ENCODE measurements around the gene ABLIM2.

Gene ABLIM2

DNA sequence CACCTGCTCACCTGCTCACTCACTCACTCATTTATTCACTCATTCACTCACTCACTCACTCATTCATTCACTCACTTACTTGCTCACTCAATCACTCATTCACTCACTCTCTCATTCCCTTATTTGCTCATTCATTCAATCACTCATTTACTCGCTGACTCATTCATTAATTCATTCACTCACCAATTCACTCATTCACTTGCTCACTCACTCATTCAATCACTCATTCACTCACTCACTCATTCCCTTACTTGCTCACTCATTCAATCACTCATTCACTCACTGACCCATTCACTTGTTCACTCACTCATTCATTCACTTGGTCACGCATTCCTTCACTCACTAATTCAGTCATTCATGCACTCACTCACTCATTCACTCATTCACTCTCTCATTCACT, 130.2 kb downstream of the ABLIM2 start:
- DNase-seq (ENCODE audit: low read depth) = no peak

DNA sequence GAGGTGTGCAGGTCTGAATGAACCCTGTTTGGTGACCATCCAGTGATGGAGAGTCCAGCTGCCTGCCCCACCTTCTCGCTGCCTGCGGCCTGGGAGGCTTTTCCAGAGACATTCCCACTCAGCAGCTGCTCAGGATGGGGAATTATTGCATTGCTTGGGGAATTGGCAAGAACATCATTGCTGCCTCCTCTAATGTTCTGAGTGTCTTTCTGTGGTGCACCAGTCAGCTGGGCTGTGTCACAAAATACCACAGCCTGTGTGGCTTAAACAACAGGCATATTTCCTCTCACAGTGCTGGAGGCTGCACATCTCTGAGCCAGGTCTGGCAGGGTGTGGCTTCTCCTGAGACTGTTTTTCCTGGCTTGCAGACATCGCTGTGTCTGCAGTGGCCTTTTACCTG, 132.2 kb downstream of the ABLIM2 start:
- DNase-seq (ENCODE audit: low read depth) = no peak

DNA sequence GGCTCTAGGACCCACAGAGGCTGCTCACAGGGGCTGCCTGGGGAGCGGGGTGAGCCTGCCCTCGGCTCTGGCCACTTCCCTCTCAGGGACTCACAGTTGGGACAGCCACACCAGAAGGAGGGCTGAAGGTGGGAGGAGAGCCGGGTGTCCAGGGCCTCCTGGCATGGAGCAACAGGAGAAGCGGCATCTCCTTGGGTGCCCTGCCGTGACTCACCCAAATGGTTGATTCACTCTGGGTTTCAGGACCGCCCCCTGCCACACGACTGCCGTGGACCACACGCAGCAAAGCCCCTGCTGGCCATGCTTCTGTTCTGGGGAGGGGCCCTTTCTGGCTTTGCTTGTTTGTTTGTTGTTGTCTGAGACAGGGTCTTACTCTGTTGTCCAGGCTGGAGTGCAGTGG, 132.9 kb downstream of the ABLIM2 start:
- no peak for DNase-seq (ENCODE audit: low read depth)

DNA sequence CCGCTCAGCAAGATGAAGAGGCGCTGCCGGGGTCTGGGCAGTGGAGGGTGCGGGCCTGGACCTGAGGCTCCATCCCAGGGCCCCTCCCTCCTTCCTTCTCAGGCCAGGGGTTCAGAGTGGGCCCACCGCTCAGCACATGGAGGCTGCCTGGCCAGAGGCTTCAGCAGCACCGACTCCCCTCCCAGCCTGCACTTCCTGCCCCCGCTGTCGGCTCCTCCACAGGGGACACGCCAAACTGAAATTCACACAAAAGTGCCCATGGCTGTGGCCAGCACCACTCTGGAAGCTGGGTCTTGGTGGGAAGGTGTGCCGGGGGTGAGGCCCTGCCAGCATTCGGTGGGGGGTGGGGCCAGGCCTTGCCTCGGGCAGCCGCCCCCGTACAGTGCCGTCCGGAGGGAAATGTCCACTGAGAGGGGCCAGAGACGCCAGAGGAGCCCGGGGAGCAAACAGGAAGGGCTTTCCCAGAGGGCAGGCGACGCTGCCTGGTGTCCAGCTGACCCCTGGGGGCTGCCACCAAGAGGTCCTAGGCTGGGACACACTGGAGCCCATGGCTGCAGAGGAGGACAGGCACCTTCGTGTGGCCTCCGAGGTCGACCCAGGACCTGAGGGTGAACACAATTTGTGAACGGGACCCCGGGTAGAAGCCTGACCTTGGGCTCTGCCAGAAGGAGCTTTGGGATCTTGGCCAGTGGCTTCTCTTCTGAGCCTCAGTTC, 134.4 kb downstream of the ABLIM2 start:
- no peak for DNase-seq (ENCODE audit: low read depth)

DNA sequence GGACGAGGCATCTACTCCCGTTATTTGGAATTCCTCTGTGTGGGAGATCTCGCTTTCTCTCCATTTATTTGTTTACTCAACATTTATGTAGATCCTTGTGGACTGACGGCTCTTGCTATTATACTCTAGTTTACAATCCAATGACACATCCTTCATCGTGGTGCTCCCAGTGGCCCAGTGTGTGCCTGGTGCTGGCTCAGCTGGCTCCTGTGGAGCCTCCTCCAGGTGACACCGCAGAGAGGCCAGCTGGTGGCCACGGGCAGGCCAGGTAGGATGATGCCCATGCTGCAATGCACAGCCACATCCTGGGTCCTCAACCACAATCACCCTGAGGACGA, 134.9 kb downstream of the ABLIM2 start:
- DNase-seq (ENCODE audit: low read depth) = no peak

DNA sequence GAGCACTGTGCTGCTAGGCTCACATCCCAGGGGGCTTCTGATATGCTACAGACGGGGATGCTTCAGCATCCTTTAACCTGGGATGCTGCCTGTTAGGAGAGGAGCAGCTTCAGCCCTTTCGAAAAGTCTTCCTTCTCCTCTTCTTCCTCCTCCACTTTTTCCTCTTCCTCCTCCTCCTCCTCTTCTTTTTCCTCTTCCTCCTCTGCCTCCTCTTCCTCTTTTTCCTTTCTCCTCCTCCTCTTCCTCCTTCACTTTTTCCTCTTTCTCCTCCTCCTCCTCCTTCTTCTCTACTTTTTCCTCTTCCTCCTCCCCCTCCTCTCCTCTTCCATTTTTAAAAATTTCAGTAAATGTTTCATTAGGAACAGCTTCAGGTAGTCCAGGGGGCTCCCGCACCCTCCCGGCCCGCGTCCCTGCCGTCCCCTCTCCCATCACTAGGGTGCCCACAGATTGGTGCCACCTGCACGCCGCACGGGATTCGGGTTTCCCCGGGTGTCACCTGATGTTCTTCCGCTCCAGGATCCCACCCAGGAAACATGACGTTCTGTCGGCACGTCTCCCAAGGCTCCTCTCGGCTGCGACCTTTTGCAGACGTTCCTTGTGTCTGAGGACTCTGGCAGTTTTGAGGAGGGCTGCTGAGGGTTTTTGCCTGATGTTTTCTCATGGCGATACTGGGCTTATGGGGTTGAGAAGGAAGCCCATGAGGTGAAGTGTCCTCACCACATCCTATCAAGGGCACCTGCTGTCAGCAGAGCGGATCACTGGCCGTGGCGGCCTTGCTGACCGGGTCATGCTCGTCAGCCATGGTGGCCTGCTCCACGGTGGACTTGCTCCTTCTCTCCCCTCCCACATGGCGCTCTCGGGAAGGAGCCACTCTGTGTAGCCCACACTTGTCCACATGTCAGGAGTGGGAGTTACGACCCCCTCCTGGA, 135.6 kb downstream of the ABLIM2 start:
- no peak for DNase-seq (ENCODE audit: low read depth)

DNA sequence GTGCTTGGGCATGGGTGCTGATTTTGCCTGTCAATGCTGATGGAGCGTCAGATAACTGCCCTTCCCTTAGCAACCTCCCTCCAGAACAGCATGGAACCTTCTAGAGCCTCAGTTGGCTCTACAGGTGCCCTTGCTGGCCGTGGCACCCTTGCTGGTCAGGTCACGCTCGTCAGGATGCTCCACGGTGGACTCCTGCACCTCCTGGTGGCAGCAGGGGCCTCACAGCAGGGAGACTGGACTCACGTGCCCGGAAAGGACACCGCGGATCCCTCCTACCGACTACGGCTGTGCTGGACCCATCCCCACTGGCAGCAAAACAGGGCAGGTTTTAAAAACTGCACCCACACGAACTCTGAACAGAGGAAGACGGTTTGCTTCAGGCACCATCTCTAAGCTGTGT, 136.8 kb downstream of the ABLIM2 start:
- no peak for DNase-seq (ENCODE audit: low read depth)

DNA sequence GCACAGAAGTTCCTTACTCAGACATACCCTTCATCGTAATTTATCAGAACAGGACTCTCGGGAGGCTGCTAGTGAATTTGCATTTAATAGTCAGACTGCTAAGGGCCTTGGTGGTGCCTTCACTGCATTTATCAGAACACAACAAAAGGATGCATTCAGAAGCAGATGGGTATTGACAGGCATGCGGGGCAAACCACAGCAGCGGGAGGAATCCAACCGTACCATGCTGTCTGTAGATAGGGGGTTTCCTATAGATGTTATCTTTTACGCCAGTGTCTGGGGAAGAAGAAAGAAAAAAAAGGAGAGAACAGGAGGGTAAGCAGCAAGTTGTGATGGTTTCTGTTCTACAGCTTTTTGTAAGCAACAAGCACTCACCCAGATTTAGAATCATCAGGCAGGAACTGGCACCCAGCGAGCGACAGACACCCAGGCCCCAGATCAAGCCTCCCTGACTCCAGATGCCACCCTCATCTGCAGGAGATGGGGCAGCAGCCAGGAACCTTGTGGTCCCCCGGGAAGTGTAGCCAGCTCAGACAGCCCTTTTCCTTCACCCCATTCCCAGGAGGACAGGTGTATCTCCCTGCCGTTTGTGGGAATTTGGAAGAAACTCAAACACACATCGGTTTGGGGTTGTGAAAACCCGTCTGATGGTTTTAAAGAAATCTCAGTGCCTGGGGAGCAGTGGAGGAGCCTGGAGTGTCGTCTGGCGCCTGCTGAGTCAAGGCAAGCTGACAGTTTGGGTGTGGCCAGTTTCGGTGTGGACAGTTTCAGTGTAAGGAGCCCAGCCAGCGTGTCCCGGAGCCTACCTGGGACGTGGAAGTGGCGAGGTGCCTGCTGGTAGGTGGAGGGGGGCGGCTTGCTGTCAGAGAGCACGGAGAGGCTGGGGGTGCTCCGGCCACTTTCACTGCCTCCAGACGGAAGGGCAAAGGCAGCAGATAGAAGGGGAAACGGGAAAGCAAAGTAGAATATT, 138.9 kb downstream of the ABLIM2 start:
- DNase-seq (ENCODE audit: low read depth) = no peak

DNA sequence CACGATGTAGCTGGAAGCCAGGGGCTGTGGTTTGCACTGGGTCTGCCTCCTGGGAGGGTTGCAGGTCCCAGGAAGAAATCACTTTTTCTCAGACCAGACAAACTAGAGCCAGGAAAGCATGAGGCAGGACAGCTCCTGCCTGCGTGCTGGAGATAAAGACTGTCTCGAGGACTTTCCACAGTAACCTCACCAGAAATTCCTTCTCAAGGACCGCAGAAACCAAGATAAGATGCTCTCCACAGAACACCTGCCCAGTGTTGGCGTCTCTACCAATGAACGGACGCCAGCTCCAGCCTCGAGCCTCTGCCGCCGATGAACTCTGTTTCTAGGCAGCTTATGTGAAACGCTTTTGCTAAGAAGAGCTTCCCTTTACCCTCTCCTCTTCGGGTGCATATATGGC, 142.1 kb downstream of the ABLIM2 start:
- DNase-seq (ENCODE audit: low read depth) = no peak

DNA sequence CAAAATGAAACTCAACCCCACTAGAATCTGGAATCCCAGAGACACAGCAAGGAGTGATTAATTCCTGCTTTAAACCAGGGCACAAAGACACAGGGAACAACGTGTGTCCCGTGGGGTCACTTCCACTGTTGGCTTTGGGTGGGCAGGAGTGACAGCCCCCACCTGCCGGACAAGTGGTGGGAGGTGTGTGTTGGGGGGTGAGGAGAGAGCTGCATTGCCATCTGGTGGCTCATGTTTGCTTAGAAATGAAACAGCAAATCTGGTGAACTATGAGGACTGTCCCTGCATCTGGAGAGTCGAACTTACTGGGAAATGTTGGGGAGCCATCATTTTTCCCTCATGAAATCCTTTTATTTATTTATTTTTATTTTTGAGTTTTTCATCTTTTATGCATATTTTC, 143.1 kb downstream of the ABLIM2 start:
- no peak for DNase-seq (ENCODE audit: low read depth)

DNA sequence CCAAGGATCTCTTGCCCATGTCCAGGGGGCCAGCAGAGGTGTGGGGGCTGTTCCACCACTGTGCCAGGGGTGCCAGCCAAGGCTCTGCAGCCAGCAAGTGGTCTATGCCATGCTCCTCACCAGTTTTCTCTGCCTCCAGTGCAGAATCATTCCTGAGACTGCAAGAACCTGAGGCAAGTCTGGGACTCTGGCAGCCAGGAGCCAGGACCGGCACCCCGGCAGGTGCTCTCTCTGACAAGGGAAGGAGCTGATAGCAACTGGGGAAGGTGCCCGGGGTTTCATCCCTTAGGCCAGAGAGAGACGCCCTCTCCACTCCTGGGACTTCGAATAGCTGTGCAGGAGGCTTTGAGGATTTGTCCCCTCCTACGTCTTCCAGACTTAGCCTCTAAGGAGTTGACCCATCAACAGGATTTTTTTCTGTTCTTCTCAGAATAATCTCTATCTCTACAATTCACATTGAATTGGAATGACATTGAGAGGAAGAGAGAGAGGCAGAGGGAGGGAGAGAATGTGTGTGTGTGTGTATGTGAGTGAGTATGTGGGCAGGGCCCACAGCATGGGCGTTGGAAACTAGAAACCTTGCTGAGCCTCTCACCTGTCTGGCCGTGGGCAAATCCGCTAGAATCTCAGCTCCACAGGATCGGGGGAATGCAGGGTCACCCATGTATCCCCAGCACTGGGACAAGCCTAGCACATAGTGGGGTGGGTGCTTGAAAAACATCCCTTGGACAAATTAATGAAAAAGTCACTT, 144.5 kb downstream of the ABLIM2 start:
- no peak for DNase-seq (ENCODE audit: low read depth)

DNA sequence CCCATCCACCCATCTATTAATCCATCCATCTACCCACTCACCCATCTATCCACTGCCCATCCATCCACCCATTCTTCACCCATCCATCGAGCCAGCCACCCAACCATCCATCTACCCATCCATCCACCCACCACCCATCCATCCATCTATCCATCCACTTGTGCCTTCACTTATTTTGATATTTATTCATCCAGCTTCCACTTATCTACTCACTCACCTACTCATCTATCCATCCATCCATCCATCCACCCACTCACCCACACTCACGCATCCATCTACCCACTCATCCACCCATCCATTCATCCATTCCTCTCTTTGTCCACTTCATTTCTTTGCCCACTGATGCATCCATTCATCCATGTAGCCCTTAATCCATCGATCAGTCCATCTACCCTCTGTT, 146.1 kb downstream of the ABLIM2 start:
- no peak for DNase-seq (ENCODE audit: low read depth)

DNA sequence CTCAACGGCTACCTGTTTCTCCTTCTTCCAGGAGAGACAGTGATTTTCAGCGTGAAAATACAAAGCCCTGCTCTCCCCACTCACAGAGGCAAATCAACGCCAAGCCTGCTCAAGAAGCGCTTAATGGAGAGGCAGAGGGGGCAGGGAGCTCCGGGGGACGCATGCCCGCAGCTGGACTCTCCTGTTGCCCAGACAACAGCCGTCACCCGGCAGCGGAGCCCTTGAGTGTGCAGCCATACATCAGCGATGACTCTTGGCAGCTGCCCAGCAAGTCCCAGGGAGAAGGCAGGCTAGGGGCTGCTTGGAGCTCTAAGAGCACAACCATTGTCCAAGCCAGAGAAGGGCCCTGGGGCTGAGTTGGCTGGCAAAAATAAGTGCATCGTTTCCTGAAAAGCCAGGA, 148.0 kb downstream of the ABLIM2 start:
- no peak for DNase-seq (ENCODE audit: low read depth)

DNA sequence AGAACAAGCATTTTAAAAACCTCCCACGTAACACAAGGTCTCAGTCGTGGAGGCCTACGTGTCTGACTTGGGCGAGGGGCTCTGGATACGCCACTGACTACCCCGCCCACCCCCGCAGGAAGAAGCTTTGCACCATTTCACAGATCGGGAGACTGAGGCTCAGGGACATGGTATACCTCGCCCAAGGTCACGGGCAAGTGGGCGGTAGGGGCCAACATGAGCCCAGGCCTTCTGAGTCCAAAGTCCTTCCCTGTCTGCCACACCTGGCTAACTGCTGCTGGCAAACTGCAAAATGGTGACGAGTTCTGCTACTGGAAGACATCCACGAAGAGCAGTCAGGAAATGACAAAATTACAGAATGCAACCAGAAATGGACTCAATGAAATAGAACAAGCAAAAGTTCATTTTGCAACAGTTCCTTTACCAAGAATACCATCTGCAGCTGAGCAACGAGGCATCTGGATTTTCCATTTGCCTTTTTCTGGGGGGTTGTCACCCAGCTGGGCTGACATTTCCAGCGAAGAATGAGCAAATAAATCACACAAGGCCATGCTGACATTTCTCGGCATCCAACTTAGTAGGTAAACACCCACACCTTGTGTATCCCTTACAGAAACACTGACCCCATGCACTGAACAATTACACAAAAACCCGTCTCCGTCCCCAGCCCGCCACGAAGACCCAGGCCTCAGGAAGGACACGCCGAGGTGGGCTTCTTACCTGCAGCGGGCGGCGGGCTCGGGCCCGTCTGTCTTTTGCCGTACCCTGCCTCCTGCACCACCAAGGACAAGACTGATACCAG, 148.7 kb downstream of the ABLIM2 start:
- DNase-seq (ENCODE audit: low read depth) = no peak

DNA sequence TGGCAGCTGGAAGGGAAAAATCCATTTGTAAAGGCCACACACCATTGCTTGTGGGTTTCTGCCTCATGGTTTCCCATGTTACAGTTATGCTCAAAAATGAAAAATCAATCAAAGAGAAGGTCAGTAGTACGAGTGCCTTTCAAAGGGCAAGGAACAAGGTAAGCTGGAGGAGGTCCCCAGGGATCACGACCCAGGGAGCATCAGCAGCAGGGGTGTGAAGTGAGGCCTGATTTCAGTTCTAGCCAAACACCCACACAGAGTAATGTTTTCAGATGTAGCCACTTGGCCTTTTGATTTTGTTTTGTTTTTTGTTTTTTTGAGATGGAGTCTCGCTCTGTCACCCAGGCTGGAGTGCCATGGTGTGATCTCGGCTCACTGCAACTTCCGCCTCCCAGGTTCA, 149.5 kb downstream of the ABLIM2 start:
- no peak for DNase-seq (ENCODE audit: low read depth)

DNA sequence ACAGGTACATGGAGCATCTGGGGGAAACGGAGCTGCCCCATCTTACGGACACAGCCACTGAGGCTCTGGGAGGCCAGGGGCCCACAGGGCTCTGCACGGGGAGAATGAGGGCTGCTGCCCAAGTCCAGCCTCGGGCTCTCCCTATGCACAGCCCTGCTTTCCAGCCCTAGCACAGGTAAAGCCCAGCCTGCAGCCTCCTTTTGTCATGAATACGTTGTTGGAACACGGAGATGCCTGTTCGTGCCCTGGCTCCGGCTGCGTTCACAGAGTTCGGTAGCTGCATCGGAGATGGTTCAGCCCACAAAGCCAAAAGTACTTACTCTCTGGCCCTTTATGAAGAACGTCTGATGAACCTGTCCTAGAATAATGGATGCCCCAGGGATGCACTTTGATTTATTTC, 150.2 kb downstream of the ABLIM2 start:
- no peak for DNase-seq (ENCODE audit: low read depth)

DNA sequence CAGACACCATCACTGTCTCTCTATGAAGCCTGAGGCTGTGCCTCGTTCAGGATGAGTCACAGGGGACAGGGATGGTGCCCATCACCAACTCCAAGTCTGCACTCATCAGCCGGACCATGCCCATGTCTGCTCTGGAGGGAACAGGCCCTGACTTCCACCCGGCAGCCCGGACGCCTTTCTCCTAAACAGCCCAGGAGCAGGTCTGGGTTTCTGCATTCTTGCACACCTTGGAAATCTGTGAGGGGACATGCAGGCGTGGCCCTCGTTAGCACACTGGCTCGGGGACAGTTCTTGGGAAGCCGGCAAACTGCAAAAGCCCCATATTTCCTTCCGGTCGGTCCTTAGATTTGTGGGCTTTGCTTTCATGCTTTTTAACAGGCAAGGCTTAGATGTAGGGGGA, 151.0 kb downstream of the ABLIM2 start:
- no peak for DNase-seq (ENCODE audit: low read depth)

DNA sequence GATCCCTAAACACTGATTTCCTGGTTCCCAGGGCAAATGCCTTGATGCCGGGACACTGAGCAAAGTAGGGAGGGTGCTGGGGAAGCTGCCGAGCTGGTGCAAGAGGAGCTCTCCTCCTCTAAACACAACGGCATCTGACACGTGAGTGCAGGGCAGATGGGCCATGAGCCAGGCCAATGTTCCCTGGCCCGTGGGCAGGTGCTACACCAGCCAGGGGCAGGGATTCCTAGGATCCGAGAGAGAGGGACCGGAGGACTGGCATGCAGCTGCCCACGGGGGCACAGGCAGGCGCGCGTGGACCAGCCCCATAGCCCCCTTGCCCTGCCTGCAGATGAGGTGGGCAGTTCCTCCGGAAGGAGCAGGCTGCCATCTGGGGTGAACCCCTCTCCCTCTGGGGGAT, 152.1 kb downstream of the ABLIM2 start:
- DNase-seq (ENCODE audit: low read depth) = no peak

DNA sequence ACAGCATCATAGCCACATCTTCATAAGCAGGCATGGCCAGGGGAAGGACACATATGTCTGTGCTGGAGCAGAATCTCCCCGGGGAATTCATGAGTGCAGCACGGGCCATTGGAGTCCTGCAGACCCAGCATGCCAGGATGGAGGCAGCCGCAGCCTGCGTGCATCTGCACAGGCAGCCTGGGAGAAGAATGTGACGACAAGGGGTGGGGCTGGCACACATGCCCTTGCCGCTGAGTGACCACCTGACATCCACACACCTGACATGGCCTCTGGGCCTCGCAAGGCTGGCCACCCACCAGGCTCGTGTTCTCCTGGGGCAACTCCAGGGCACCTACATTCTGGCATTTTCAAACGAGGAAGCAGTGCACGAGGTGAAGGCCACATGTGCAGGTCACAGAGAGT, 152.8 kb downstream of the ABLIM2 start:
- DNase-seq (ENCODE audit: low read depth) = no peak

DNA sequence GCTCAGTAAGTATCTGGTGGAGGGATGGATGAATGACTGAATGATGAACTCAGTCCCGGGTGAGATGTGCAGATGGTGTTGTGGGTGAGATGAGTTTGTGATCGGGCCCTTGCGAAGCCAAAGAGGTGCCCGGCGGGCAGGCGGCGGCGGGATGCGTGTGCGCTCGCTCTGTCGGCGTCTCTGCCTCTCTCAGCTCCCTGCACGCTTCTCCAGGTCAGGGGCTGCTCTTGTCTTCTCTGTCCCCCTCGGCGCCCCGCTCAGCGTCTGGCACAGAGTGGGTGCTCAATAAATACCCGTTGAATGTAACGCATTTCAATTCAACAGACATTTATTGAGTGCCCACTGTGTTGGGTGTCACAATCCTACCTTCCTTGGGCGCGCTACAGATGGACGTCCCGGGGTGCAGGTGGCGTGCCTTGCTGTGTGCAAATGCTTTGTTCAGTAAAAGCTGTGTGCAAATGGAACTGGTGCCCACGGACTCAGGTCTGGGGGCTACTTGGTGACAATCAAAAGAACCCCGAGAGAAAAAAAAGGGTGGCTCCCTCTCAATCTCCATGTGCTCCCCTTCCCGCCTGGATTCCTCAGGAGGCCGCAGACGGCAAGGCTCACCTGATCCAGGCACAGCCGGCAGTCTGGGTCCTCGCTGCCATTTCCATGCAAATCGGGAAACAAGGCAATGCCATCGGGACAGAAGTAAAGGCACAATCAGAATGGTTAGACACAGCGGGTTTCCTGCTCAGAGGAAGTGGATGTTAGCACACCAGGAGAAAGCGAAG, 153.4 kb downstream of the ABLIM2 start:
- no peak for DNase-seq (ENCODE audit: low read depth)
